Neural cell (in vitro differentiated cells): ENCODE results near the gene ESR2. TPM values are rescaled to one million over a fixed set of nuclear protein-coding genes. Genes with fewer than 3 reads are reported as not detected.
"Not testable (repeated sequence)": the region's sequence is repeated elsewhere in the genome, so short reads cannot be mapped to it uniquely, and the experiment has no call there.

Experiments
- H2AFZ ChIP-seq: fragments of 200-600, 300-800 bp; sonication (generic), shearing (Covaris generic); 2 replicates; pipeline ENCODE4 v1.6.0; 2014; ENCODE audit warnings: low read depth, mild to moderate bottlenecking, antibody characterized with exemption, low read length, moderate library complexity
- H3F3A ChIP-seq: fragments of 200-600 bp; shearing (Covaris generic); 2 replicates; pipeline ENCODE4 v1.6.1; 2016; ENCODE audit warnings: mild to moderate bottlenecking, moderate library complexity, mixed read lengths, antibody characterized with exemption, low read length; ENCODE audit not compliant: insufficient read depth, poor library complexity, severe bottlenecking
- H3K27ac ChIP-seq: fragments of 200-600, 300-800 bp; sonication (generic), shearing (Covaris generic); 2 replicates; pipeline ENCODE4 v1.5.1; 2014; ENCODE audit warnings: mild to moderate bottlenecking, low read length, moderate library complexity
- H3K27me3 ChIP-seq: fragments of 300-800, 200-600 bp; sonication (generic), shearing (Covaris generic); 2 replicates; pipeline ENCODE4 v1.6.0; 2014; ENCODE audit warnings: mild to moderate bottlenecking, low read depth, low read length, moderate library complexity; ENCODE audit not compliant: insufficient read depth
- H3K36me3 ChIP-seq: fragments of 300-800, 200-600 bp; sonication (generic), shearing (Covaris generic); 2 replicates; pipeline ENCODE4 v1.5.1; 2014; ENCODE audit warnings: mild to moderate bottlenecking, antibody characterized with exemption, low read length, moderate library complexity; ENCODE audit not compliant: insufficient read depth
- H3K4me2 ChIP-seq: fragments of 300-800, 200-600 bp; sonication (generic), shearing (Covaris generic); 2 replicates; pipeline ENCODE4 v1.6.0; 2014; ENCODE audit warnings: mild to moderate bottlenecking, low read length
- H3K4me3 ChIP-seq: fragments of 300-800, 200-600 bp; sonication (generic), shearing (Covaris generic); 2 replicates; pipeline ENCODE4 v1.5.1; 2014; ENCODE audit warnings: mild to moderate bottlenecking, low read length, moderate library complexity
- H3K79me2 ChIP-seq: fragments of 200-600 bp; shearing (Covaris generic); replicated peaks from 2 replicates; pipeline ENCODE4 v1.6.0; 2014; ENCODE audit warnings: mild to moderate bottlenecking, low read length, moderate library complexity; ENCODE audit not compliant: insufficient read depth
- H3K9ac ChIP-seq: fragments of 300-800, 200-600 bp; sonication (generic), shearing (Covaris generic); 2 replicates; pipeline ENCODE4 v1.6.1; 2016; ENCODE audit warnings: mild to moderate bottlenecking, low read length, mixed read lengths
- H3K9me2 ChIP-seq: fragments of 200-600 bp; shearing (Covaris generic); 2 replicates; pipeline ENCODE4 v1.6.1; 2016; ENCODE audit warnings: mild to moderate bottlenecking, low read length, mixed read lengths; ENCODE audit not compliant: insufficient read depth
- H3K9me3 ChIP-seq: fragments of 200-600, 300-800 bp; sonication (generic), shearing (Covaris generic); 2 replicates; pipeline ENCODE4 v1.6.1; 2016; ENCODE audit warnings: mild to moderate bottlenecking, mixed run types, low read length, moderate library complexity, mixed read lengths
- H4K20me1 ChIP-seq: fragments of 200-600 bp; shearing (Covaris generic); 2 replicates; pipeline ENCODE4 v1.6.1; 2016; ENCODE audit warnings: mild to moderate bottlenecking, mixed run types; ENCODE audit not compliant: insufficient read depth
- CTCF ChIP-seq: fragments of 450-650 bp; IDR thresholded peaks from 2 replicates; pipeline ENCODE4 v1.5.1; 2014; ENCODE audit warnings: antibody characterized with exemption, mild to moderate bottlenecking, moderate library complexity; ENCODE audit not compliant: poor library complexity, severe bottlenecking
- EZH2 ChIP-seq: fragments of 200-600, 300-800 bp; shearing (Covaris generic), sonication (generic); IDR thresholded peaks from 2 replicates; pipeline ENCODE4 v1.6.1; 2014; ENCODE audit warnings: antibody characterized with exemption, low read length, borderline replicate concordance, mild to moderate bottlenecking; ENCODE audit not compliant: insufficient read depth, poor library complexity, severe bottlenecking
- MXI1 ChIP-seq: fragments of 450-650 bp; conservative IDR thresholded peaks from 2 replicates; pipeline ENCODE4 v1.6.1; 2014; ENCODE audit warnings: antibody characterized with exemption, mild to moderate bottlenecking; ENCODE audit not compliant: poor library complexity, severe bottlenecking
- POLR2AphosphoS5 ChIP-seq: IDR thresholded peaks from 2 replicates; pipeline ENCODE4 v1.6.1; 2012
- SMC3 ChIP-seq: fragments of 450-650 bp; conservative IDR thresholded peaks from 2 replicates; pipeline ENCODE4 v1.6.1; 2014; ENCODE audit warnings: antibody characterized with exemption, mild to moderate bottlenecking, moderate library complexity; ENCODE audit not compliant: poor library complexity
- TAF1 ChIP-seq: IDR thresholded peaks from 2 replicates; pipeline ENCODE4 v1.6.1; 2012; ENCODE audit warnings: low read depth
- polyA plus RNA-seq: library from polyadenylated mRNA; depleted of rRNA; stranded (reverse); fragments of >200 nt; gene quantifications from 2 replicates; pipeline ENCODE4 v1.2.3, GENCODE V29; 2014
- TF ChIP-seq, protein P1 (sequence below): IDR thresholded peaks from 2 replicates; pipeline ENCODE4 v1.6.1; 2012; ENCODE audit warnings: borderline replicate concordance

Gene ESR2
- polyA plus RNA-seq, 1 donor from 2014 or later = 0.35 TPM

DNA sequence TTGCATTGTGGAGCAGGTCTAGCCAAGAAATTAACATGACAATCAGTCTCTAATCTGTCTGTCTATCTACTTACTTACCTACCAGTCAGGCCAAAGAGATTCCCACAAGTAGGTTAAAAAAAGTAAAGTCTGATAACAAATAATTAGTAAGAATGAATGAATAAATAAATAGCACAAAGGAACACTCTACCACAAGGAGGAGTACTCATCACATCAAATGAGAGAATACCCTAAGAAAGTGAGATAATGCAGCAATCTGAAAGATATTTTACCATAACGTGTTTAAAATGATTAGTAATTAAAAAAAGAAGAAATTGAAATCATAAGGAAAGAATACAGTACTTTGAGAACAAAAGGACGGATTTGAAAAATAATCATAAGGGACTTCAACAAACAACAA is 254.1 kb downstream of the ESR2 start:
- Histone ChIP-seq H3K9ac (no peak overlapping the region), H3K36me3 (no peaks in the 10 kb centered on the region), H3K27me3 (no peaks in the 10 kb centered on the region), H3K9me2 (no peaks in the 10 kb centered on the region), H3F3A (no peaks in the 10 kb centered on the region), H3K9me3 (no peaks in the 10 kb centered on the region), H2AFZ (no peak overlapping the region), H3K79me2 (no peaks in the 10 kb centered on the region), H4K20me1 (no peaks in the 10 kb centered on the region), H3K27ac (no peak overlapping the region), H3K4me3 (no peak overlapping the region), H3K4me2 (no peak overlapping the region)
- TF ChIP-seq SMC3 (no peak), TAF1 (no peak), POLR2AphosphoS5 (no peak)

GRCh38 chr14:64038841-64039542 is 255.2 kb downstream of the ESR2 start:
- no peak for TF ChIP-seq MXI1
- Histone ChIP-seq H3K36me3 (no peaks in the 10 kb centered on the region), H3K79me2 (no peaks in the 10 kb centered on the region), H2AFZ (no peak overlapping the region), H3K9me3 (no peaks in the 10 kb centered on the region), H3K4me2 (no peak overlapping the region), H3K9ac (no peak overlapping the region), H3F3A (no peaks in the 10 kb centered on the region), H3K9me2 (no peaks in the 10 kb centered on the region), H3K27me3 (no peaks in the 10 kb centered on the region), H4K20me1 (no peaks in the 10 kb centered on the region), H3K4me3 (no peak overlapping the region), H3K27ac (no peak overlapping the region)

DNA sequence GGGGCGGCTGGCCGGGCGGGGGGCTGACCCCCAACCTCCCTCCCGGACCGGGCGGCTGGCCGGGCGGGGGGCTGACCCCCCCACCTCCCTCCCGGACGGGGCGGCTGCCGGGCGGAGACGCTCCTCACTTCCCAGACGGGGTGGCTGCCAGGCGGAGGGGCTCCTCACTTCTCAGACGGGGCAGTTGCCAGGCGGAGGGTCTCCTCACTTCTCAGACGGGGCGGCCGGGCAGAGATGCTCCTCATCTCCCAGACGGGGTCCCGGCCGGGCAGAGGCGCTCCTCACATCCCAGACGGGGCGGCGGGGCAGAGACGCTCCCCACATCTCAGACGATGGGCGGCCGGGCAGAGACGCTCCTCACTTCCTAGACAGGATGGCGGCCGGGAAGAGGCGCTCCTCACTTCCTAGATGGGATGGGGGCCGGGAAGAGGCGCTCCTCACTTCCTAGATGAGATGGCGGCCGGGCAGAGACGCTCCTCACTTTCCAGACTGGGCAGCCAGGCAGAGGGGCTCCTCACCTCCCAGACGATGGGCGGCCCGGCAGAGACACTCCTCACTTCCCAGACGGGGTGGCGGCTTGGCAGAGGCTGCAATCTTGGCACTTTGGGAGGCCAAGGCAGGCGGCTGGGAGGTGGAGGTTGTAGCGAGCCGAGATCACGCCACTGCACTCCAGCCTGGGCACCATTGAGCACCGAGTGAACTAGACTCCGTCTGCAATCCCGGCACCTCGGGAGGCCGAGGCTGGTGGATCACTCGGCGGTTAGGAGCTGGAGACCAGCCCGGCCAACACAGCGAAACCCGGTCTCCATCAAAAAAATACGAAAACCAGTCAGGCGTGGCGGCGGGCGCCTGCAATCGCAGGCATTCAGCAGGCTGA is 256.1 kb downstream of the ESR2 start:
- H3K36me3 ChIP-seq, H3K79me2 ChIP-seq, H3F3A ChIP-seq, H3K9me2 ChIP-seq, H3K27me3 ChIP-seq, H3K4me2 ChIP-seq, H4K20me1 ChIP-seq, H2AFZ ChIP-seq, H3K9me3 ChIP-seq, H3K27ac ChIP-seq, H3K9ac ChIP-seq, H3K4me3 ChIP-seq: not testable (repeated sequence)

- Histone ChIP-seq H3K36me3 (peaks cover 2% of the 10 kb centered on the region), H3K9me3 (no peaks in the 10 kb centered on the region), H4K20me1 (no peaks in the 10 kb centered on the region), H3K4me2 (no peak overlapping the region), H3K79me2 (no peaks in the 10 kb centered on the region), H3K9ac (no peak overlapping the region), H2AFZ (no peak overlapping the region), H3F3A (no peaks in the 10 kb centered on the region), H3K4me3 (no peak overlapping the region), H3K27ac (no peak overlapping the region), H3K9me2 (no peaks in the 10 kb centered on the region), H3K27me3 (no peaks in the 10 kb centered on the region)
- no peak for TF ChIP-seq CTCF
- TF ChIP-seq, protein P1, sequence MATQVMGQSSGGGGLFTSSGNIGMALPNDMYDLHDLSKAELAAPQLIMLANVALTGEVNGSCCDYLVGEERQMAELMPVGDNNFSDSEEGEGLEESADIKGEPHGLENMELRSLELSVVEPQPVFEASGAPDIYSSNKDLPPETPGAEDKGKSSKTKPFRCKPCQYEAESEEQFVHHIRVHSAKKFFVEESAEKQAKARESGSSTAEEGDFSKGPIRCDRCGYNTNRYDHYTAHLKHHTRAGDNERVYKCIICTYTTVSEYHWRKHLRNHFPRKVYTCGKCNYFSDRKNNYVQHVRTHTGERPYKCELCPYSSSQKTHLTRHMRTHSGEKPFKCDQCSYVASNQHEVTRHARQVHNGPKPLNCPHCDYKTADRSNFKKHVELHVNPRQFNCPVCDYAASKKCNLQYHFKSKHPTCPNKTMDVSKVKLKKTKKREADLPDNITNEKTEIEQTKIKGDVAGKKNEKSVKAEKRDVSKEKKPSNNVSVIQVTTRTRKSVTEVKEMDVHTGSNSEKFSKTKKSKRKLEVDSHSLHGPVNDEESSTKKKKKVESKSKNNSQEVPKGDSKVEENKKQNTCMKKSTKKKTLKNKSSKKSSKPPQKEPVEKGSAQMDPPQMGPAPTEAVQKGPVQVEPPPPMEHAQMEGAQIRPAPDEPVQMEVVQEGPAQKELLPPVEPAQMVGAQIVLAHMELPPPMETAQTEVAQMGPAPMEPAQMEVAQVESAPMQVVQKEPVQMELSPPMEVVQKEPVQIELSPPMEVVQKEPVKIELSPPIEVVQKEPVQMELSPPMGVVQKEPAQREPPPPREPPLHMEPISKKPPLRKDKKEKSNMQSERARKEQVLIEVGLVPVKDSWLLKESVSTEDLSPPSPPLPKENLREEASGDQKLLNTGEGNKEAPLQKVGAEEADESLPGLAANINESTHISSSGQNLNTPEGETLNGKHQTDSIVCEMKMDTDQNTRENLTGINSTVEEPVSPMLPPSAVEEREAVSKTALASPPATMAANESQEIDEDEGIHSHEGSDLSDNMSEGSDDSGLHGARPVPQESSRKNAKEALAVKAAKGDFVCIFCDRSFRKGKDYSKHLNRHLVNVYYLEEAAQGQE = no peak
- TF ChIP-seq EZH2 = no peak
These were observed 259.0 kb downstream of the ESR2 start for GRCh38 chr14:64035143-64035542.
